GM21528 (cell line): ENCODE measurements around the gene CMKLR1.

ENCODE experiments used
- ATAC-seq: cut with Tn5 transposase; IDR thresholded peaks from one replicate; pipeline ENCODE4 v1.9.1; 2021; ENCODE audit warnings: mild to moderate bottlenecking, moderate library complexity; ENCODE audit not compliant: unreplicated experiment, low FRiP score

CMKLR1 gene

GRCh38 chr12:108317308-108318234 is 21.5 kb downstream of the CMKLR1 start:
- no peak for ATAC-seq

DNA sequence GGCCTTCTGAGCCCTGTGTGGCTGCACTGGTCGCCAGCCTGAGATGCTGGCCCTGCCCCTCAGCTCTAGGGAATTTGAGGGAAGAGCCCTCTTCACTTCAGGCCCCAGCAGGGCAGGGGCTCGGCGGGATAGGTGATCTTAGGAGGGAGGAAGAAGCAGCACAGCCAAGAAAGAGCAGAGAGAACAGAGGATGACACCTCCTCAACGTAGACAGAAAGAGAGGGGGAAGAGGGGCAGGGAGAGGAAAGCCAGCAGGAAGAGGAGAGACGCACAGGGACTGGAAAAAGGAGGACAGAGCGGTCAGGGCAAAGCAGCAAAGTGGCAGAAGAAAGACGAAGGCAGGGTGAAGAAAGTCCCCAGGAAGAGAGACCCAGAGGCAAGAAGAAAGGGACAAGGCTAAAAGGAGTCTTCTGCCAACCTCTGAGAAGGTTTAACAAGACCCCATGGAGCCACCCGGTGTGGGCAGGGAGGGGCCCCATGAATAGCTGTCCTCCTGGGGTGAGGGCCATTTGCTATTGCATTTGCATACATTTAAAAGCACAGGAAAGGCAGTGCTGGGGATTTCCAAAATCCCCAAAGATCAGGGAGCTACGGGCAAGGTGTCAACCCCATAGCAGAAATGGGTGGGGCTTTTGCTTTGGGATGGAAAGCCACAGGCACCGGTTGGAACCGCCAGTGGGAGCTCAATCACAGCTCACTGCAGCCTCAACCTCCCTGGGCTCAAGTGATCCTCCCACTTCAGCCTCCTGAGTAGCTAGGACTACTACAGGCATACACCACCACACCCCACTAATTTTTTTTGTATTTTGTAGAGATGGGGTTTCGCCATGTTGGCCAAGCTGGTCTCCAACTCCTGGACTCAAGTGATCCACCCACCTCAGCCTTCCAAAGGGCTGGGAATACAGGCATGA is 22.7 kb downstream of the CMKLR1 start:
- ATAC-seq, result no peak

GRCh38 chr12:108315486-108316105 is 23.5 kb downstream of the CMKLR1 start:
- no peak for ATAC-seq

DNA sequence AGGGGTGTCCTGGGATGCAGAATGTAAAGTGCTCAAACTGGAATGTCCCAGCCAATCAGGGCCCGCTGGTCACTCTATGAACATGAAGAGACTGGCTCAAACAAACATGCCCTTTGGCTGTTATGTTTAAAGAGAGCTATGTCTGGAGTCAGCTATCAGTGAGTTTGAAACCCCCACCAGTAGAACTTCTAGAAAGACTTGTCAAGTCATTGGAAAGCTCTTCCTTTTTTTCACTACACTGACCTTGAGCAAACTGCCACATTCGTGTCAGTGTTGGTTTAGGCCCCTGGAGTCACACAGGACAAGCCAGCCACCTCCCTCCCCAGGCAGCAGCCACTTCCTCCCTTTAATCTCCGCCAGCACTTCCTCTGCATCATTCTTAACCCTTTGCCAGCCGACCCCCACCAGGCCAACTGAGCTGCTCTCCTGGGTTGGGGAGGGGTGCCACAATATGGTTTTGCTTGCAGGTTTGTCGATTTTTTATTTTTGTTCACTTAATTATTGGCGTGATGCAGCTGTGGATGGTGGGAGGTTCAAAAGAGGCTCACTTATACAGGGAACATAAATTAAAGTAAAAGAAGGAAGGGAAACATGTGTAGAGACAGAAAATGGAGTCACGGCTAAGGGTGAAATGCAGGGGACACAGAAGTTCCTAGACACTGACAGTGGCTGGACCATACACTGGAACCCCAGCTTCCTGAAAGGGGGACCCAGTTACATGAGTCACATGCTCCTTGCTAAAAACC is 25.3 kb downstream of the CMKLR1 start:
- ATAC-seq, result no peak

DNA sequence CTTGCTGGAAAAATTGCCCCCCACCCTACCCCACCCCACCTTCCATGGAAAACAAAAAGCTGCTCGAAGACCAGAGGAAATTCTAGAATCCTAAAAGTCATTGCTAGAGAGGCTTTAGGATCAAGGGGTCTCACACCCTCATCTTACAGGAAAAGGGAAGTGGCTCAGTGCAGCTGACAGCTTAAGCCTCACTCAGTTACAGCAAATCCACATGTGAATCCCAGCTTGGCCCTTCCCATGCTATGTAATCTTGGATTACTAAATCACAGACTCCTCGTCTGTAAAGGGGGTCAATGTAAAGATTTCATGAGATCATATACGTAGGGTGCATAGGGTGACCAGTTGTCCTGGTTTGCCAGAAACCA is 25.9 kb downstream of the CMKLR1 start:
- no peak for ATAC-seq

DNA sequence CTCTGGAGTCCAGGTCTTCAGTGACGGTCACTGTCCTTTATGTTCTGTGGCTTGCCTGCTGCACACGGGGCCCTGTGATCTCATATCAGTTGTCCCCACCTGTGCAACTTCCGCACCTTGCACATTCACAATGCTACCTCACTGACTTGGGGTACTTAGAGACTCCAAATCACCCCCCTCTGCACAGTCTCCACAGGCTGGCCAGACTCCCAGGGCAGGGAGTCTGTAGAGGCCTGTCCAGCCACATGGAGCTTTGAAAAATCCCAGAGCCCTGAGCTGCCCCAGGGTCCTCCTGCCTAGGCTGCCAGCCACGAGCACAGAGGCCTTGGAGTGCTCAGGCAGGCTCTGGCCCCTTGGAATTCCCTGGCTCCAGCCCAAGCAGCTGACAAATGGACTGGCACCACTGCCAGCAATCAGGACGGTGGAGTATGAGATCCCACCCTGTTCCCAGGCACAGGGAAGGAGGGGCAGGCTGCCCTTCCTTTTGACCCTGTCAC is 26.4 kb downstream of the CMKLR1 start:
- no peak for ATAC-seq

GRCh38 chr12:108312073-108312659 is 26.9 kb downstream of the CMKLR1 start:
- ATAC-seq, result no peak

DNA sequence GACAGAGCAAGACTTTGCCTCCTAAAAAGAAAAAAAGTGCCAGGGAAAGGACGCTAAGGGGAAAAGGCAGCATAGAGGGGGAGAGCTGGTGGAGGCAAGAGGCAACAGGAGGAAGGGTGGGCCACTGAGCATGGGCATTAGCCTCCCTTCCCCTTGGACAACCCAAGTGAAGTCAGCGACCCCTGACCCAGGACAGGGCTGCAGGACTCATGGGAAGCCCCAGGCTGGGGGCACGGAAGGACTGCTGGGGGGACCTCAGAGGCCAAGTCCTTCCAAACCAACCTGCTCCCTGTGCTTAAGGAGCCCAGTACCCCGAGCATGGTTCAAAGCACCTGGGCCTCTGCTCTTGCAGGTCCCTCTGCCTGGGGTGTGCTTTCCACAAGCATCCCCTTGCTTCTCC is 27.5 kb downstream of the CMKLR1 start:
- no peak for ATAC-seq

DNA sequence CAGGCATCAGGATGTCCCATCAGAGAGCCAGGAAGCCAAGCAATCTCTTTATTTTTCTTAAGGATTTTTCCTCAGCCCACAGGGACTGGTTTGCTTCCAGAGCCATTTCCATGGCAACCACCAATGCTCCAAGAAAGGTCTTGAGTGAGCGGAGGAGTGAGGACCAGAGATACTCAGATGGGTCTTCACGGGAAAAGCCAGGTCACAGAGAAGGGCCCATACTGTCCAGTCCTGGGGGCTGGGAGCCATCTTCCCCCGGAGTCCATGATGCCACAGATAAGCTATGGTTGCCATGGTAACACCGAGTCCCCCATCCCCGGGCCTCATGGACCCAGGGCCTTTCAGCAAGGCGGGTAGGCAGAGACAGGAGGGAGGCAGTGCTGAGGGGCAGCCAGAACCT is 28.6 kb downstream of the CMKLR1 start:
- no peak for ATAC-seq

- no peak for ATAC-seq
Measured at GRCh38 chr12:108309674-108310312, 29.3 kb downstream of the CMKLR1 start.

GRCh38 chr12:108308395-108309085 is 30.6 kb downstream of the CMKLR1 start:
- no peak for ATAC-seq

DNA sequence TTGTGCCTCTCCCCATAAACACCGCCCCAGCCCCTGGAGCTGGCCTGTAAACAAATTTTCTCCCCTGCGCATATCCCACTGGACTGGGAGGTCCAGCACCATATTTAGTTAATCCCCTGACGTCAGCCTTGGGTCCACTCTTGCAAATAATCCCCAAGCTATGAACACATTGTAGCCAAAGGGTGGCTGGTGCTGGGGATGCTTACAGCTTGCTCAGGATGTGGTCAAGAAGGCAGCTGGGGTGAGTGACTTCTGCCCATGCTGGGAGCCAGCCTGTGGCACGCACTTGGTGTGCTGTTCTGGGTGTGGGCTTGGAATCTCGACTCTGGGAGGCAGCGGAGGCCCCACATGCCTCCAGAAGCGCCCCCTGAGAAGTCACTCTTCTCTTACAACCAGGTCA is 32.1 kb downstream of the CMKLR1 start:
- no peak for ATAC-seq

DNA sequence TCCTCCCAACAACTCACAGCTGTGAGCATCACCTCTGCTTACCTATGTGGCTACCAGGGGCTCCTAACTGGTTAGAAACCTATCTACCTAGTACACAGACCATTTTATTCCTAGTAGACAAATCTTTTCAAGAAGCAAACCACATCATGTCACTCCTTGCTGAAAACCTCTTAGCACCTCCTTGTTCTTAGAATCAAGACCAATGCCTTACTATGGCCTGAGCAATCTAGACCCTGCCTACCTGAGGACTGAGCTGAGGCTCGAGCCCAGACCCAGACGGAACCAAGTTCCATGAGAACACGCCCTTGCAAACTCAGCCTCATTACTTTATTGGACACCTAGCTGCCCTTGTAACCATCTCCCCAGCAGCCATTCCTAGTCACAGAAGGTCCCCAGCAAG is 32.6 kb downstream of the CMKLR1 start:
- no peak for ATAC-seq

DNA sequence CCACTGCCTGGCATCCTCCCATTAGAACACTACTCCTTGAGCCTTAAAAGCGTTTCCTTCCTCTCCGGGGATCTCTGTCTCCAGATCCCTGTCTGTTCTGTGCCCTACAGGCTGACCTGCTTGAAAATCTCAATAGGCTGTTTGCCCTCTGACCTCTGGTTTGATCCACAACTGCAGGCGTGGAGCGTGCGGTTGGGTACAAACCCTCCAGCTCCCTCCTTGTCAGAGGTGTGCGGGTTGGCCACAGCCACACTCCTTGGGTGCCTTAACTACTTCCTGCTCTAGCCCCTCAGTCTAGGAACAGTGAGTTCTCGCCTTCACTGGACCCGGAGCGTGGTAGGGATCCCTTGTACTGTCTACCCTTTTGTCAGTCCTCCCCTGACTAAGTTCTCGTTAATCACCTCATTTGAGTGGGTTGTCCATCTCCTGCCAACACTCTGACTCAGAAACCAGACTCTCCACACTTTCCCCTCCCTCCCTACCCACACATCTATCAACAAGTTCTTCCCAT is 33.1 kb downstream of the CMKLR1 start:
- no peak for ATAC-seq

DNA sequence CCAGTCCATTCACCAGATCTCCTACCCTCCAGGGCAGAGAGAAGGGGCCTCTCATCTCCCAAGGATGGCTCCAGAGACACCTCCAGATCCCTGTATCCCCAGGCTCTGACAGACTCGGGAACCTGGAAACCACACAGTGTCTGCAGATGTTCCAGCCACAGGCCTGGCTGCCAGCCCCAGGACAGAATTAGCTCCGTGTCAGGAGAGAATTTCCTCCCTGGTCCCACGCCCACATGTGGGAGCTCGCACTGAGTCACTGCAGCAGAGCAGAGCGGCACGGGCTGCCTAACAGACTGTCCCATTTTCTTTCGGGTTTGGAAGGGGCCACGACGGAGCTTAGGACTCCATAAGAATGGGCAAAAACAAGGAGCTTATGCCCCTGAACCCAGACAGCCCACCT is 33.6 kb downstream of the CMKLR1 start:
- no peak for ATAC-seq

- no peak for ATAC-seq
Measured at GRCh38 chr12:108304633-108305032, 34.5 kb downstream of the CMKLR1 start.

DNA sequence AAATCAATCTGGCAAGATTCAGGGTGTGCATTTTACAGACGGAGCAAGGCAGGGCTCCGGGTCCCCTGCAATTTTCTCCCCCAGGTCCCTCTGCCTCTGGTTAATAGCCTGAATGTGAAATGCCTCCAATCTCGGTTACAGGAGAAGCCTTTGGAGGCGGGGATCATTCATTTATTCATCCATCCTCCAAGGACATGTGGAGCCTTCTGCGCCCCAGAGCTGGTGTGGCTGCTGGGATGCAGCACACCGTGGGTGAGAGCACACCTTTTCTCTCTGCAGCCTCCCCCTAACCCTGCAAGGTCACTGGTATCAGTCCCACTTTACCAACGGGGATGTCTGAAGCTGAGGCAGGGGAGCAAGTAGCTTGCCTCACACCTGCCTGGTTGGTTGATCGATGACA is 35.4 kb downstream of the CMKLR1 start:
- ATAC-seq, result no peak
